NCI-H345 treated with DMSO at 0.1 percent for 48 hours (cell line): ENCODE data around the gene RIPOR2.

ENCODE experiments used
- DNase-seq: peaks from one replicate; lab custom pipeline; 2025; ENCODE audit not compliant: unreplicated experiment; lab: John Stamatoyannopoulos, UW

Gene RIPOR2

GRCh38 chr6:24822696-24823095 is 113.1 kb downstream of the RIPOR2 start:
- DNase-seq: no peak

- no peak for DNase-seq
Observed at GRCh38 chr6:24821860-24822444, 113.8 kb downstream of the RIPOR2 start.

GRCh38 chr6:24818346-24818745 is 117.4 kb downstream of the RIPOR2 start:
- no peak for DNase-seq

GRCh38 chr6:24809728-24810127 is 126.0 kb downstream of the RIPOR2 start:
- no peak for DNase-seq

- DNase-seq: no peak
Observed at GRCh38 chr6:24807584-24807983, 128.2 kb downstream of the RIPOR2 start.

- no peak for DNase-seq
Observed at GRCh38 chr6:24802271-24803059, 133.3 kb downstream of the RIPOR2 start.

- DNase-seq: no peak
Observed at GRCh38 chr6:24799541-24799915, 136.2 kb downstream of the RIPOR2 start.

- no peak for DNase-seq
Observed at GRCh38 chr6:24798740-24799540, 136.8 kb downstream of the RIPOR2 start, which contains the start of gene ARMH2. ARMH2 (minus strand) TSS chr6:24798917; CDS start chr6:24798857, 60 bp downstream.

GRCh38 chr6:24797596-24798216 is 138.1 kb downstream of the RIPOR2 start:
- no peak for DNase-seq

GRCh38 chr6:24796616-24797290 is 139.0 kb downstream of the RIPOR2 start:
- no peak for DNase-seq

- DNase-seq: no peak
Observed at GRCh38 chr6:24795106-24795505, 140.7 kb downstream of the RIPOR2 start.

GRCh38 chr6:24788031-24788665 is 147.6 kb downstream of the RIPOR2 start:
- no peak for DNase-seq

GRCh38 chr6:24780206-24780605 is 155.6 kb downstream of the RIPOR2 start:
- DNase-seq: no peak

GRCh38 chr6:24779416-24780016 is 156.2 kb downstream of the RIPOR2 start:
- DNase-seq: no peak

- no peak for DNase-seq
Observed at GRCh38 chr6:24778878-24779277, 156.9 kb downstream of the RIPOR2 start.

- no peak for DNase-seq
Observed at GRCh38 chr6:24778121-24778520, 157.6 kb downstream of the RIPOR2 start.

- DNase-seq: no peak
Observed at GRCh38 chr6:24777227-24777626, 158.5 kb downstream of the RIPOR2 start.

GRCh38 chr6:24775520-24776058 is 160.2 kb downstream of the RIPOR2 start:
- no peak for DNase-seq

- DNase-seq: peak; percentile 90
Observed at GRCh38 chr6:24774696-24775519, 160.9 kb downstream of the RIPOR2 start, which contains the start of gene GMNN. GMNN (plus strand) TSS chr6:24774937; CDS start chr6:24777247, 2,310 bp downstream.
